H7 (cell line): Measurements from ENCODE around the gene ATP8B4. TPM values are rescaled to one million over a fixed set of nuclear protein-coding genes. Genes with fewer than 3 reads are reported as not detected.

Source experiments
- DNase-seq: peaks from one replicate; pipeline ENCODE4 v3.0.0; 2012
- H3K27me3 ChIP-seq: 2 replicates; pipeline ENCODE4 v1.6.0; 2011; ENCODE audit warnings: mild to moderate bottlenecking, low read length; ENCODE audit not compliant: control insufficient read depth, insufficient read depth
- H3K36me3 ChIP-seq: replicated peaks from 2 replicates; pipeline ENCODE4 v1.5.1; 2011; ENCODE audit warnings: low read length; ENCODE audit not compliant: control insufficient read depth, insufficient read depth
- H3K4me3 ChIP-seq: 2 replicates; pipeline ENCODE4 v1.5.1; 2011; ENCODE audit warnings: low read depth, mild to moderate bottlenecking, control low read depth, low read length, moderate library complexity; ENCODE audit not compliant: insufficient read depth
- total RNA-seq: library from RNA; depleted of rRNA; stranded (reverse); fragments of >200 nt; shearing (Covaris generic); gene quantifications from 2 replicates; pipeline ENCODE4 v1.2.3, GENCODE V29; 2014

Gene ATP8B4
- total RNA-seq, 1 experiment from 2014 or later: not detected

- Histone ChIP-seq H3K36me3 (no peaks in the 10 kb centered on the region), H3K4me3 (no peak overlapping the region), H3K27me3 (no peaks in the 10 kb centered on the region)
- DNase-seq: no peak
Observed at GRCh38 chr15:49890689-49891088, 228.3 kb downstream of the ATP8B4 start.

- no peak overlapping the region for H3K4me3 ChIP-seq
- H3K27me3 ChIP-seq: no peaks in the 10 kb centered on the region
- DNase-seq: no peak
- H3K36me3 ChIP-seq: no peaks in the 10 kb centered on the region
Observed at GRCh38 chr15:49889536-49889935, 229.5 kb downstream of the ATP8B4 start.

DNA sequence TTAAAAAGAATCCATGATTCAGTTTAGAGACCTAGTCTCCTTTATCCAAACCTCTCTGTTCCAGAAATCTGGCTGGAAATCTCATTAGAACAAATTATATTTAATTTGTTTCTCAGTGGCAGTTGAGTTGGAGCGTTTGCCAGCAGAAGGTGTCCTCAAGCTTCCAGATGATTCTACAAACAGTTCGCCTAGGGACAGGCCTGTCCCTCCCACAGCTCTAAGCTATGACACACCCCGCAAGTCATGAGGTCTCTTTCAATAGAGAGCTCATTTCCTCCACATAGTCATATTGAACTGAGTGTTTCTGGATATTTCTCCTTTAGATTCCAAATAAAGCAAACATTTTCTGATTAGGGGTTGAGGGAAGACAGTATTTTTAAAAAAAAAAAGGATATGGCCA, 230.3 kb downstream of the ATP8B4 start:
- Histone ChIP-seq H3K36me3 (no peaks in the 10 kb centered on the region), H3K4me3 (no peak overlapping the region), H3K27me3 (no peaks in the 10 kb centered on the region)
- DNase-seq: no peak

- no peaks in the 10 kb centered on the region for H3K27me3 ChIP-seq
- H3K36me3 ChIP-seq: no peaks in the 10 kb centered on the region
- DNase-seq: no peak
- no peak overlapping the region for H3K4me3 ChIP-seq
Observed at GRCh38 chr15:49888323-49888693, 230.7 kb downstream of the ATP8B4 start.

DNA sequence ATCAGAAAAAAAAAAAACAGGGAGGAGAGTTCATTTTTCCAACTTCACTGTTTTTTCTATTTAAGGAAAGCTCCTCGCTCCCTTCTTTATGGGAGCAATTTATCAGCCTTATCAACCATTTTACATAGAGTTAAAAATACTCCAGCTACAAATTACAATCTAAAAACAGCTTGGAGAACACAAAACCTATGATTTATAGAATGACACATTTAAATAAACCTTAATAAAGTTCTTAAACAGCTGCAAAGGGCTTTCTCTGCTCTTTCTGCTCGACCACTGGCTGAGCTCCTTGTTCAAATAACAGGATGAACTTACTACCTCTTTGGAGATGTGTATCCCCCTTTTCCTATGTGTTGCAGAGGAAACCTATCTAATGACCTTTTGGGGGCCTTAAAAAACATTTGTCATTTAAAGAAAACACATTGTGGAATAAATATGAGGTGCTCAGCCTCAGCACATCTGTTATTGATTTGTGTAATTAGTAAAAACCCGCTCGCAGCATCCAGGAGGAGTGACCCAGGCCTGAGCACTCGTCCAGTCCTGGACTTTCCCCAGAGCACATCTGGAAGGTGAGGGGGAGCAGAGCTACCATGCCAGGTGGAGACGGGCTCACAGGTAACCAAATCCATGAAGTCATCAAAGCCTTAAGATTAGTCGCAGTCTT, 231.2 kb downstream of the ATP8B4 start:
- no peaks in the 10 kb centered on the region for H3K36me3 ChIP-seq
- no peak overlapping the region for H3K4me3 ChIP-seq
- no peaks in the 10 kb centered on the region for H3K27me3 ChIP-seq
- no peak for DNase-seq

DNA sequence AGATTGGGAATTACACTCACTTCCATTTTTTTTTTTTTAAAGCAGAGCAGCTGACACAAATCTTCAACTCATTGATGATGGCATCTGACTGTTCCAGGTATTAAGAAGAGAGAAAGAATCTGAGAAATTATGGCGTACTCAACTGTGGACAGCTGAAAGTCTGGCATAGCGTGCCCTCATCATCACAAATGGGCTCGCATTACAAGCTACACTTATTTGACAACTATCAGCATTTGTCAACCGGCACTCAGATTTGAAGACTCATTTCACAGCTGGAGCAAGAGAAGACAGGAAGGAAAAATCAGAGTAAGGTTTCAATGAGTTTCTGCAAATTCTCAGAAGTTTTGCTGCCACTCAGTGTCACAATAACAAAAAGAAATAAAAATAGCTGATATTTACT, 235.9 kb downstream of the ATP8B4 start:
- DNase-seq: no peak
- Histone ChIP-seq H3K27me3 (no peaks in the 10 kb centered on the region), H3K4me3 (no peak overlapping the region), H3K36me3 (no peaks in the 10 kb centered on the region)

DNA sequence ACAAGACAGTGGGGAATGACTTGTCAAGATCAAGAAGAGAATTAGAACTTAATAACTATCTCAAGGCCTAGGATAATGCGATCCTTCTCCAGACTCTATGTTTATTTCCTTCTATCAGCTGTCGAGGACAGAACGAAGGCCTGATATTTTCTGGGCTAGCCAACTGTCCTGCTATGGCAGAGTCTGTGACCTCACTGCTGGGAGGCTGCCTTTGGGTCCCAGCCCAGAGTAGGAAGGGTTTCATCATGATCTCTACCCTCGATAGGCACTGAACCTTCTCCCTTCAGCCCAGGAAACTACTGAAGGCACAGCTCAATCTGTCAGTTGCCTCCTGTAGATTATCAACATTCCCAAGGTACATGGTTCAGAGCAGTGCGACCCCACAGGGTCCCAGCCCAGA, 237.2 kb downstream of the ATP8B4 start:
- no peak overlapping the region for H3K4me3 ChIP-seq
- no peak for DNase-seq
- H3K36me3 ChIP-seq: no peaks in the 10 kb centered on the region
- no peaks in the 10 kb centered on the region for H3K27me3 ChIP-seq

DNA sequence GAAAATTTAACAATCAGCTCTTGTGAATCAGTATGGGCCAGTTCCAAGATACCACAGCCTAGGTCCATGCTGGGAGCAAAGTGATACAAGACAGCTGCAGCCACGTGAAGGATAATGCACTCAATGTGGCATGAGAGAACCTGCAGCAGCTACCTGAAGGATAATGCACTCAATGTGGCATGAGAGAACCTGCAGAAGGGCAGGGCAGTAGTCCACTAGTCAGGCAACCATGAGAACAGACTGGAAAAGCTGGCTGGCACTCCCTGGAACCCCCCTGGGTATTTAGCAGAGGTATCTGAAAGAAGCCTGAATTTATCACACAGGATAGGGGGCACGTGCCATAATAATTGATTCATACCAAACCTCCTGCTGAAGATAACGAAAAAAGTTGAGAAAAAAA, 237.6 kb downstream of the ATP8B4 start:
- Histone ChIP-seq H3K36me3 (no peaks in the 10 kb centered on the region), H3K27me3 (no peaks in the 10 kb centered on the region), H3K4me3 (no peak overlapping the region)
- DNase-seq: no peak

DNA sequence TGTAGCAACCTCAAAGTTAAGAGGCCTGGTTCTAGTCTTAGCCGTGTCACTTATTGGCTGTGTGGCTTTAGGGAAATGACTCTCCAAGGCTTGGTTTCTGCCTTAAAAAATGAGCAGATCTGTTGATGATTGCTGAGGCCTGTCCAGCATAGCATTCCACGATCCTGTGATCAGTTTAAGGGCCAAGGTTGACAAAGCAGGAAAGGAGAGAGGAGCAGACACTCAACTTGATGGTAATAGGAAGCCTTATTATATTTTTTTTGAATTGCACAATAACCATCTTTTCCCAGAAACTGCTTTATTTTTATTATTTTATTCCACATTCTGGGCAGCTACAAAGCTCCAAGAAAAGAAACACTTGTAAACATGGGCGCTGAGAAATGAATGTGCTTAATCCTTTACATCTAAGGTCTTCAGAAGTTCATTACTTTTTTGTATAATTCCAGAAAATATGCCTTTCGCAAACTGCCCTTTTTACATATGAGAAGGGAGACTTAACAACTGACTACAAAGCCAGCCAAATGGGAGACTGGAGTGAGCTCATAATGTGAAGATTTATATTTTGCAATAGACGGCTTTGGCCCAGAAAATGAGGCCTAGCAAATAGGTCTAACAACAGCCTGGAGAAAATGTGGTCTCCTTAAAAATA, 241.0 kb downstream of the ATP8B4 start:
- H3K4me3 ChIP-seq: no peak overlapping the region
- DNase-seq: no peak
- H3K27me3 ChIP-seq: no peaks in the 10 kb centered on the region
- no peaks in the 10 kb centered on the region for H3K36me3 ChIP-seq

DNA sequence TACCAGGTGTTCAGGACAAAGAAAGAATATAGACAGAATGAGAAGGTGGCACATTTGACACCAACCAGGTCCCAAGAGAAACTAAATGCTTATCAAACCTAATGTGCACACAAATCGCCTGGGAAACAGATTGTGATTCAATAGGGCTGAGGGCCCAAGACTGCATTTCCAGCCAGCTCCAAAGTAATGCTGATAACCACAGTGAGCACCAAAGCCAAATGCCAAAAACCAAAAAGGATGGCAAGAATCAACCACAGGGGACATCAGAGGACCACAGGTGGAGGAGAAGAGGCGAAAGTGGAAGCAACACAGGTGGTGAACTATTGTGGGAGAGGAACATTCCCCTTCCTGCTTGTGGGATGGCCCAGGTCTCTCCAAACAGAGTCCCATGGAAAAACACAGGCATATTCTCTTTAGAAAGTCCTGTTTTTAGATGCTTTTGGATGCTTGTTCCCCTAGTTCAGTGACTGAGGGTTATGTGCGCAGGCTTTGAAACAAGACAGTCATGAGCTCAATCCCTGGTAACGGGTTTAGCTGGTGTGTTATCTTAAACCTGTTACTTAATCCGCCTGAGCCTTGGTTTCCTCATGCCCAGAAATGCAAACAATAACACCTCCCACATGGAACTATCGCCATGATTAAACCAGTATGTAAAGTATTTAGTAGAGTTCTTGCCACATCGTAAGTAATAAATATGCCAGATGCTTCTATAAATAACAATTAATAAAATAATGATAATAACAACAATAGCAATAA, 241.7 kb downstream of the ATP8B4 start:
- Histone ChIP-seq H3K27me3 (no peaks in the 10 kb centered on the region), H3K4me3 (no peak overlapping the region), H3K36me3 (no peaks in the 10 kb centered on the region)
- peak; percentile 5 for DNase-seq

DNA sequence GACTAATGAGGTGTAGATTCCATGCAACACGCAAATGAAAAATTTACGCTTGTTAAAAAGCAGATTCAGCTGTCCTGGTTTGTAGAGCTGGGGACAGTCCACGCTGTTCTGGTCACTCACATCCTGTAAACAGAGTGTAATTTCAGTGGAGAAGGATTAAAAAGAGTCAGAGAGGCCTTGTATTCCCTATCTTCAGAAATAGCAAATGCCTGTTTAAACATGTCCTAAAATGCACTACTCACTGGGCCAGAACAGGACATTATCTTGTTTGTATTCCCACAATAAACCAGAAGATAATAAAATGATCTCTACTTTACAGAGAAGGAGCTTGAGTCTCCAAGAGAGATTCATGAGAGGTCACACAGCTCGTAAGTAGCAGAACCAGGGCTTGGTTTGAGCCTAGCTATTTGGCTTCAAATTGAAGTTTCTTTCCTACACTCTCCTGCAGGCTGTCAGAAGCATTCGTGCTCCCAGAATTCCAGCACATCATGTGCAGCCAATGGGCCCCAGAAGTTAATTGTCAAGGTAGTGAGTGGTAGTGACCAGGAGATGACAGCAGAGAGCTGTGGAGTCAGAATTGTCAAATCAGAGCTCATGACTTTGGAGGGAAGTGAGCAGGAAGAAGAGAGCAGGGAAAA, 242.5 kb downstream of the ATP8B4 start:
- Histone ChIP-seq H3K27me3 (no peaks in the 10 kb centered on the region), H3K4me3 (no peak overlapping the region), H3K36me3 (no peaks in the 10 kb centered on the region)
- DNase-seq: peak; percentile 24

DNA sequence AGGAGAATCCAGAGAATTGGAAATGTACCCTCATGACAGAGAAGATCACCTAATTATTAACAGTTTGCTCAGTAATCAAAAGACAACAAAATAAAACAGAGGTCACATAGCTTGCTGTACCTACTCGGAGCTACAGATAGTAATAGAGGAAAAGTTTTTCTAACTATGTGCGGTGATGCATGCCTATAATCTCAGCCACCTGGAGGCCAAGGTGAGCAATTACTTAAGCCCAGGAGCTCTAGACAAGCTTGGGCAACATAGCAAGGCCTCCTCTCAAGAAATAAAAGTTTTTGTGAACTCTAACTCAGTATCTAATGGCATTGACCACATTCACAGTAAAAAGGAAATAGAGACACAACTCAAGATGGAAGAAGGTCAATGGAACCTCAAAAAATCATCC, 243.6 kb downstream of the ATP8B4 start:
- DNase-seq: no peak
- Histone ChIP-seq H3K4me3 (no peak overlapping the region), H3K27me3 (no peaks in the 10 kb centered on the region), H3K36me3 (no peaks in the 10 kb centered on the region)

DNA sequence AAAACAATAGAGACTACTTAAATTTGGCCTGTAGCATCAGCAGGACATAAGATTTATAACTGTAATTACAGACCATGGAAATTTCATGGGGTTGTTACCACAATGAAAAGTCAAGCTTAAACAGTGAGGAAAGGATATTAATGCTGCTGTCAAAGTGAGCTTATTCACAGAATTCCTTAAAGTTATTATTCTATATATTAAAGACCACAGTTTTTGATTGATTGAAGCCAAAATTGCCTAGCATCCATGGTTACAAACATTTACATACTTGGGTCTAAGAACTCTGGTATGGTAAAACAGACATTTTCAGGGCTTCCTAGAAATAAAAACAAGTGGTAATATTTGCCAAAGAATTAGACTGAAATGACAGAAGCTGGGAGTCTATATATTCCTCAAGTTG, 248.6 kb downstream of the ATP8B4 start:
- no peak for DNase-seq
- no peaks in the 10 kb centered on the region for H3K36me3 ChIP-seq
- no peaks in the 10 kb centered on the region for H3K27me3 ChIP-seq
- no peak overlapping the region for H3K4me3 ChIP-seq

DNA sequence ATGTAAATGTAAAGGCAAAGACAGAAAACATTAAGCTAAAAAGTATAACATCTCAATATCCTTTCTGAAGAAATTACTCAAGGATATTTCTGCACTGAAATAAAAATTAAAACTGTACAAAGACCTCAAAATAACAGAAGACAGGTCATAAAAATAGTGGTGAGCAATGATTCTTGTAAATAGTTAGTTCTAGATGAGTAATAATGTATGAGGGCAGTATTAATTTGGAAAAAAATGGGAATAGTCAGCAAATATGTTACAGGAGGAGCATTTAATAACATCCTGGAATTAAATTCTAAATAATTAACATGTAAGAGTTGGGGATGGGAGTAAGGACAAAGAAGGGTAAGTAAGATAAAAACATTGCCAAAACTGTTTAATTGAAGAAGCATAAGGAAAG, 250.7 kb downstream of the ATP8B4 start:
- no peak for DNase-seq
- no peak overlapping the region for H3K4me3 ChIP-seq
- no peaks in the 10 kb centered on the region for H3K27me3 ChIP-seq
- H3K36me3 ChIP-seq: no peaks in the 10 kb centered on the region
